ENCODE measurements around the gene FAM89B.

DNA sequence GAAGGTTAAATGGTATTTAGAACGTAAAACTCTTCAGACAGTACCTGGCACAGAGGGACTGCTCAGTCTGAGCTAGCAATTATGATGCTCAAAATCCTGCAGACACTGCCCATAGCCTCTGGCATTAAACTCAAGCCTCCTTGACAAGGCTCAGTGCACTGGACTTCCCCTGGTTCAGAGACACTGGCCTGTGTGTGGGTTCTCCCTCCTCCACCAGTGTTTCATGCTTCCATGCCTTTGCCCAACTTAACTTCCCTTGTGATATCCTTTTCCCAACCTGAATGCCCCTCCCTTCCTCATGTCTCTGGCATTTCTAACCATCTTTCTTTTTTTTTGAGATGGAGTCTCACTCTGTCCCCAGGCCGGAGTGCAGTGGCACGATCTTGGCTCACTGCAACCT lies 23.2 kb upstream of the FAM89B start:
- TF ChIP-seq POLR2A (IDR thresholded peaks at IDR 0.05): no peak
- TF ChIP-seq, protein P1, sequence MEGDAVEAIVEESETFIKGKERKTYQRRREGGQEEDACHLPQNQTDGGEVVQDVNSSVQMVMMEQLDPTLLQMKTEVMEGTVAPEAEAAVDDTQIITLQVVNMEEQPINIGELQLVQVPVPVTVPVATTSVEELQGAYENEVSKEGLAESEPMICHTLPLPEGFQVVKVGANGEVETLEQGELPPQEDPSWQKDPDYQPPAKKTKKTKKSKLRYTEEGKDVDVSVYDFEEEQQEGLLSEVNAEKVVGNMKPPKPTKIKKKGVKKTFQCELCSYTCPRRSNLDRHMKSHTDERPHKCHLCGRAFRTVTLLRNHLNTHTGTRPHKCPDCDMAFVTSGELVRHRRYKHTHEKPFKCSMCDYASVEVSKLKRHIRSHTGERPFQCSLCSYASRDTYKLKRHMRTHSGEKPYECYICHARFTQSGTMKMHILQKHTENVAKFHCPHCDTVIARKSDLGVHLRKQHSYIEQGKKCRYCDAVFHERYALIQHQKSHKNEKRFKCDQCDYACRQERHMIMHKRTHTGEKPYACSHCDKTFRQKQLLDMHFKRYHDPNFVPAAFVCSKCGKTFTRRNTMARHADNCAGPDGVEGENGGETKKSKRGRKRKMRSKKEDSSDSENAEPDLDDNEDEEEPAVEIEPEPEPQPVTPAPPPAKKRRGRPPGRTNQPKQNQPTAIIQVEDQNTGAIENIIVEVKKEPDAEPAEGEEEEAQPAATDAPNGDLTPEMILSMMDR (IDR thresholded peaks at IDR 0.05): no peak
- no peak for TF ChIP-seq POLR2AphosphoS5 (IDR thresholded peaks at IDR 0.05)
- TF ChIP-seq EP300 (IDR thresholded peaks at IDR 0.05): no peak
